Activated CD8-positive, alpha-beta memory T cell treated with anti-CD3 and anti-CD28 coated beads, Interleukin-2, amount 50 U/mL, for 1 hour (primary cell): Measurements from ENCODE around the gene PM20D1.
"Not testable (repeated sequence)": the region's sequence is repeated elsewhere in the genome, so short reads cannot be mapped to it uniquely, and the experiment has no call there.

Experiments
- DNase-seq: peaks from one replicate; pipeline ENCODE4 v3.0.0-alpha.2; 2020; ENCODE audit errors: extremely low read depth

Gene PM20D1

GRCh38 chr1:205840146-205840923 lies 9.6 kb downstream of the PM20D1 start:
- no peak for DNase-seq

GRCh38 chr1:205837382-205837970 lies 12.5 kb downstream of the PM20D1 start:
- DNase-seq: no peak

GRCh38 chr1:205834751-205835150 lies 15.2 kb downstream of the PM20D1 start:
- no peak for DNase-seq

- no peak for DNase-seq
Observed at GRCh38 chr1:205832326-205832751, 17.6 kb downstream of the PM20D1 start.

GRCh38 chr1:205827623-205828022 lies 22.3 kb downstream of the PM20D1 start:
- DNase-seq: no peak

GRCh38 chr1:205826995-205827394 lies 22.9 kb downstream of the PM20D1 start:
- no peak for DNase-seq

GRCh38 chr1:205826016-205826806 lies 23.7 kb downstream of the PM20D1 start:
- DNase-seq: no peak

- no peak for DNase-seq
Observed at GRCh38 chr1:205824180-205824579, 25.8 kb downstream of the PM20D1 start.

- DNase-seq: not testable (repeated sequence)
Observed at GRCh38 chr1:205823260-205823659, 26.7 kb downstream of the PM20D1 start.

- DNase-seq: no peak
Observed at GRCh38 chr1:205822397-205822796, 27.5 kb downstream of the PM20D1 start.

- no peak for DNase-seq
Observed at GRCh38 chr1:205817988-205818387, 31.9 kb downstream of the PM20D1 start.

- no peak for DNase-seq
Observed at GRCh38 chr1:205817364-205817763, 32.6 kb downstream of the PM20D1 start.

- no peak for DNase-seq
Observed at GRCh38 chr1:205813755-205814058, 36.2 kb downstream of the PM20D1 start.

- peak; percentile 75 for DNase-seq
Observed at GRCh38 chr1:205812878-205813754, 36.8 kb downstream of the PM20D1 start, which contains the start of gene SLC41A1. TSS of gene SLC41A1 (minus strand) at chr1:205813198. CDS start at chr1:205810441, 2,757 bp downstream.

- DNase-seq: no peak
Observed at GRCh38 chr1:205812271-205812877, 37.6 kb downstream of the PM20D1 start.

- DNase-seq: no peak
Observed at GRCh38 chr1:205811660-205812059, 38.3 kb downstream of the PM20D1 start.

- DNase-seq: no peak
Observed at GRCh38 chr1:205810448-205811157, 39.3 kb downstream of the PM20D1 start.

GRCh38 chr1:205809942-205810345 lies 40.0 kb downstream of the PM20D1 start:
- DNase-seq: no peak

GRCh38 chr1:205809469-205809868 lies 40.5 kb downstream of the PM20D1 start:
- DNase-seq: no peak

GRCh38 chr1:205805082-205805711 lies 44.7 kb downstream of the PM20D1 start:
- no peak for DNase-seq
